SK-N-SH treated with all-trans-retinoic acid at 6 μM for 48 hours (cell line): ENCODE results near the gene FMN1.
"Not testable (repeated sequence)": the region's sequence is repeated elsewhere in the genome, so short reads cannot be mapped to it uniquely, and the experiment has no call there.

Source experiments
- ARNTL ChIP-seq: fragments of 450-650 bp; formaldehyde crosslinking; IDR thresholded peaks from 2 replicates; pipeline ENCODE4 v1.5.0; 2020; ENCODE audit warnings: low read depth, mild to moderate bottlenecking, moderate library complexity, borderline replicate concordance
- CSDC2 ChIP-seq: fragments of 250-450 bp; sonication (Bioruptor Pico); IDR thresholded peaks from 2 replicates; pipeline ENCODE4 v1.5.0; 2020; ENCODE audit warnings: mild to moderate bottlenecking, moderate library complexity
- CSRNP3 ChIP-seq: fragments of 250-450 bp; sonication (Bioruptor Pico); IDR thresholded peaks from 2 replicates; pipeline ENCODE4 v1.5.1; 2021; ENCODE audit warnings: mild to moderate bottlenecking, moderate library complexity
- OSR1 ChIP-seq: fragments of 250-450 bp; sonication (Bioruptor Pico); IDR thresholded peaks from 2 replicates; pipeline ENCODE4 v1.8.0; 2022; ENCODE audit warnings: moderate library complexity, mild to moderate bottlenecking, inconsistent platforms
- PATZ1 ChIP-seq: fragments of 250-450 bp; sonication (Bioruptor Pico); IDR thresholded peaks from 2 replicates; pipeline ENCODE4 v1.8.0; 2020; ENCODE audit warnings: mild to moderate bottlenecking, moderate library complexity, borderline replicate concordance
- POU6F1 ChIP-seq: fragments of 250-450 bp; sonication (Bioruptor Pico); IDR thresholded peaks from 2 replicates; pipeline ENCODE4 v1.8.0; 2021; ENCODE audit warnings: low read depth, mild to moderate bottlenecking, moderate library complexity, borderline replicate concordance
- PPARA ChIP-seq: fragments of 250-450 bp; sonication (Bioruptor Pico); IDR thresholded peaks from 2 replicates; pipeline ENCODE4 v1.5.0; 2020; ENCODE audit warnings: mild to moderate bottlenecking, borderline replicate concordance
- TOX ChIP-seq: fragments of 250-450 bp; sonication (Bioruptor Pico); IDR thresholded peaks from 2 replicates; pipeline ENCODE4 v1.8.0; 2021; ENCODE audit warnings: mild to moderate bottlenecking, moderate library complexity, borderline replicate concordance
- ZC3H10 ChIP-seq: fragments of 250-450 bp; sonication (Bioruptor Pico); IDR thresholded peaks from 2 replicates; pipeline ENCODE4 v1.5.1; 2021; ENCODE audit warnings: mild to moderate bottlenecking, moderate library complexity
- ZFP30 ChIP-seq: fragments of 450-650 bp; formaldehyde crosslinking; IDR thresholded peaks from 2 replicates; pipeline ENCODE4 v1.5.0; 2022; ENCODE audit warnings: mild to moderate bottlenecking, moderate library complexity
- ZNF565 ChIP-seq: fragments of 450-650 bp; formaldehyde crosslinking; conservative IDR thresholded peaks from 2 replicates; pipeline ENCODE4 v1.5.0; 2020; ENCODE audit warnings: low read depth, mild to moderate bottlenecking, moderate library complexity
- ZNF70 ChIP-seq: fragments of 450-650 bp; formaldehyde crosslinking; IDR thresholded peaks from 2 replicates; pipeline ENCODE4 v1.5.0; 2020; ENCODE audit warnings: mild to moderate bottlenecking, moderate library complexity
- ZNF8 ChIP-seq: fragments of 450-650 bp; formaldehyde crosslinking; IDR thresholded peaks from 2 replicates; pipeline ENCODE4 v1.5.0; 2020; ENCODE audit warnings: mild to moderate bottlenecking, moderate library complexity

- TF ChIP-seq ZNF70 (CRISPR knock-in tag); CSDC2 (CRISPR knock-in tag); ZNF8 (CRISPR knock-in tag); PPARA; ZNF565; CSRNP3 (CRISPR knock-in tag); ARNTL (CRISPR knock-in tag); OSR1 (CRISPR knock-in tag); PATZ1 (CRISPR knock-in tag); ZC3H10 (CRISPR knock-in tag); TOX (CRISPR knock-in tag); POU6F1; ZFP30 (CRISPR knock-in tag): not testable (repeated sequence)
These were observed 124.6 kb downstream of the FMN1 start for GRCh38 chr15:33069903-33070302.
